Mesothelial cell of epicardium (in vitro differentiated cells): ENCODE results near the gene CTBP1. TPM values are rescaled to one million over a fixed set of nuclear protein-coding genes. Genes with fewer than 3 reads are reported as not detected.

Source experiments
- DNase-seq, 2 experiments: peaks; one replicate each; pipeline ENCODE4 v3.0.0; 2021; ENCODE audit warnings: low spot score in 2 of 2; ENCODE audit not compliant: unreplicated experiment in 2 of 2
- H3K27ac Mint-ChIP-seq: 2 replicates; pipeline ENCODE4 v1.8.0; 2021; ENCODE audit warnings: mixed read lengths
- H3K27me3 Mint-ChIP-seq: 2 replicates; pipeline ENCODE4 v1.8.0; 2021; ENCODE audit warnings: low read depth, mixed read lengths
- H3K36me3 Mint-ChIP-seq: 2 replicates; pipeline ENCODE4 v1.8.0; 2021; ENCODE audit warnings: mixed read lengths
- H3K4me1 Mint-ChIP-seq: 2 replicates; pipeline ENCODE4 v1.8.0; 2021; ENCODE audit warnings: mixed read lengths
- H3K4me3 Mint-ChIP-seq: 2 replicates; pipeline ENCODE4 v1.8.0; 2021; ENCODE audit warnings: mild to moderate bottlenecking, moderate library complexity, mixed read lengths
- H3K9me3 Mint-ChIP-seq: 2 replicates; pipeline ENCODE4 v1.8.0; 2021; ENCODE audit warnings: mixed read lengths
- CTCF ChIP-seq: fragments of 200-600 bp; sonication (generic); IDR thresholded peaks from one replicate; pipeline ENCODE4 v1.5.0; 2021; ENCODE audit warnings: antibody characterized with exemption; ENCODE audit not compliant: unreplicated experiment
- total RNA-seq: library from RNA; stranded (reverse); gene quantifications from 3 replicates; pipeline ENCODE4 v1.2.1, GENCODE V29; 2021

The CTBP1 gene
- total RNA-seq, 1 donor from 2014 or later: 194 TPM

- Mint-ChIP-seq H3K36me3 (peaks cover 2% of the 10 kb centered on the region), H3K4me1 (no peaks in the 10 kb centered on the region), H3K4me3 (no peak overlapping the region), H3K27me3 (peaks cover 5% of the 10 kb centered on the region), H3K9me3 (peaks cover 11% of the 10 kb centered on the region), H3K27ac (no peak overlapping the region)
- DNase-seq: no peak
- TF ChIP-seq CTCF: no peak
Measured at GRCh38 chr4:1276984-1277383, 28.1 kb upstream of the CTBP1 start.

GRCh38 chr4:1274871-1275270, 25.9 kb upstream of the CTBP1 start:
- Mint-ChIP-seq H3K27me3 (peaks cover 5% of the 10 kb centered on the region), H3K27ac (no peak overlapping the region), H3K36me3 (peaks cover 7% of the 10 kb centered on the region), H3K4me1 (no peaks in the 10 kb centered on the region), H3K4me3 (no peak overlapping the region), H3K9me3 (peaks cover 15% of the 10 kb centered on the region)
- TF ChIP-seq CTCF: no peak
- DNase-seq: no peak

- Mint-ChIP-seq H3K36me3 (peaks cover 16% of the 10 kb centered on the region), H3K4me3 (no peak overlapping the region), H3K27me3 (no peaks in the 10 kb centered on the region), H3K4me1 (no peaks in the 10 kb centered on the region), H3K27ac (no peak overlapping the region), H3K9me3 (peaks cover 30% of the 10 kb centered on the region)
- no peak for DNase-seq
- no peak for TF ChIP-seq CTCF
Measured at GRCh38 chr4:1271686-1272085, 22.8 kb upstream of the CTBP1 start.

GRCh38 chr4:1269209-1269608, 20.3 kb upstream of the CTBP1 start:
- Mint-ChIP-seq H3K4me3 (no peak overlapping the region), H3K27ac (no peak overlapping the region), H3K36me3 (peaks cover 26% of the 10 kb centered on the region), H3K9me3 (peaks cover 31% of the 10 kb centered on the region), H3K4me1 (no peaks in the 10 kb centered on the region), H3K27me3 (no peaks in the 10 kb centered on the region)
- no peak for TF ChIP-seq CTCF
- DNase-seq: no peak

GRCh38 chr4:1266881-1267763, 18.2 kb upstream of the CTBP1 start:
- H3K27ac Mint-ChIP-seq: no peak overlapping the region
- H3K36me3 Mint-ChIP-seq: peaks cover 26% of the 10 kb centered on the region
- peaks cover 3% of the 10 kb centered on the region for H3K27me3 Mint-ChIP-seq

More at GRCh38 chr4:1266881-1267763, 18.2 kb upstream of the CTBP1 start:
- no peak for DNase-seq
- no peak for TF ChIP-seq CTCF
- Mint-ChIP-seq H3K4me3 (no peak overlapping the region), H3K4me1 (no peaks in the 10 kb centered on the region), H3K9me3 (peaks cover 31% of the 10 kb centered on the region)
